Dedifferentiated amniotic fluid mesenchymal stem cell (primary cell): ENCODE measurements around the gene ZP1.

Experiments
- DNase-seq: peaks from one replicate; pipeline ENCODE4 v3.0.0-alpha.2; 2016; ENCODE audit errors: extremely low spot score

ZP1 gene

DNA sequence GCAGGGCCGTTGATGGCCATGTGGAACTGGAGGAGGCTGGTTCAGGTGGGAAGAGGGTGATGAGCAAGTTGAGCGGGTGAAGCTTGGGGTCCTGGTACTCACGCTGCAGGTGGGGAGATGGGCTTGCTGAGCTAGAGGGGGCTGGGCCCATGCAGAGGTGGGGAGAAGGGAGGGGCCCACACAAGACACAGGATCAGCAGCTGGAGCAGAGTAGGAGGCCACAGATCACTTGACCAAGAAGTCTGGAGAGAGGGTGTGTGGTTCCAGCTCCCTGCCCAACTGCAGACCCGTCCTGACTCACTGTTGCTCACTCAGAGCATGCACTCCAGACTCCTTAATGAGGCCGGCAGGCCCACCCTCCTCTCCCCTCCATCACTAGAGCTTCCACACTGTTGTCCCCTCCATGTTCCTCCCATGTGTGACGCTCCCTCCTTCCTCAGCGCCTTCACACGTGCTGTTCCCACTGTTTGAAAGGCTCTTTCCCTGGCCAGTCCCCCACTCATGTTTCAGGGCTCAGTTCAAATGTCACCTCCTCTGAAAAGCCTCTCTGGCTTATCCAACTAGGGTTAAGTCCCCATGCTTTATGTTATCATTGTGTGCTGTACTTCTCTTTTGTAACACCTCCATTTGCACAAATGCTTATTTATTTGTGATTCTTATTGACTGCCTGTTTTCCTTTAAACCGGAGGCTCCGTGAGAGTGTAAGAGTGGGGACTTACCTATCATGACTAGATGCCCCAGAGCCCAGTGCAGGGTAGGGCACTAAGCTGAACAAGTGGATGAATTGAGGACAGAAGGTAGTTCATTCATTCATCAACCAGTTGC, 23.1 kb upstream of the ZP1 start:
- no peak for DNase-seq

DNA sequence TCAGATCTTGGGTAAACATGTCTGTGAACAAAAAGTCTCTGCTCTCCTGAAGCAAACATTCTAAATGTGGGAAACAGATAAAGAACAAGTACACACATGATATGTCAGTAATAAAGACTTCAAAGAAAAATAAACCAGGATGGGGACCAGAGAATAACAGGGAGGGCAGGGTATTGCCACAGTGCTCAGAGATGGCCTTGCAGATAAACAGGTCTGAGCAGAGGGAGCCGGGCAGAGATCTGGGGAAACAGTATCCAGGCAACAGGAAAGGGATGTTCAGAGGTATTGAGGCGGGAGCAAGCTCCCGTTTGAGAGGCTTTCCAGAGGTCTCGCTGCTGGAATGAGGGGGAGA, 22.5 kb upstream of the ZP1 start:
- DNase-seq = no peak

DNA sequence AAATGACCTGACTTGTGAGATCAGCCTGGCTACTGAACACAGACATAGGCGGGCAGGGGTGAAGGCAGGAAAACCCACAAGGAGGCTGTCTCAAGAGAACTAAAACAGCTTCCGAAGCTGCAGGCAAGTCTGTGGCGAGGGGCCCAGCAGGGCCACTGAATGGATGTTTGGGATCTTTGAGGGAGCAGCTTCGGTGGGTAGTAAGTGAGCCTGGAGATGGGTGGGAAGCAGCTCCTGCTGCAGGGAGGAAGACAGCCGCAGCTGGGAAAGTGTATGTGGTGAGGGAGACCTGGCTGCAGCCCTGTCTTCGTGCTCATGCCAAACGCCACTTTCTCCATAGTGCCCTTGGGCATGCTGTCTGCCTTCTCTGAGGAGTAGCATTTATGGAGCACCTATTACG, 22.0 kb upstream of the ZP1 start:
- no peak for DNase-seq

DNA sequence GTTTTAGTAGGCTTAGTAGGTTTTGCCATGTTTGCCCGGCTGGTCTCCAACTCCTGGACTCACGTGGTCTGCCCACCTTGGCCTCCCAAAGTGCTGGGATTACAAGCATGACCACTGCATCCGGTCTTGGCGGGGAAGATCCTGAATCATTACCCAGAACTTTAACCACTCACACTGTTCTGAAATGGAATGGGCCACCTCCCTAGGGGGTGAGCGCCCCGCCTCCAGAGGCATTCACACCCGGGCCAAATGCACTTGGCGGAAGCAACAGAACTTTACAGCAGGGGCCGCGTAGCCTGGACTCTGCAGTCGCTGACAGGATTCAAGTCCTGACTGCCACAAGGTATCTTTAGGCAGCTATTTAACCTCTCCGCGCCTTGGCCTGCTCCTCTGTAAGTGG, 20.1 kb upstream of the ZP1 start:
- DNase-seq = no peak

DNA sequence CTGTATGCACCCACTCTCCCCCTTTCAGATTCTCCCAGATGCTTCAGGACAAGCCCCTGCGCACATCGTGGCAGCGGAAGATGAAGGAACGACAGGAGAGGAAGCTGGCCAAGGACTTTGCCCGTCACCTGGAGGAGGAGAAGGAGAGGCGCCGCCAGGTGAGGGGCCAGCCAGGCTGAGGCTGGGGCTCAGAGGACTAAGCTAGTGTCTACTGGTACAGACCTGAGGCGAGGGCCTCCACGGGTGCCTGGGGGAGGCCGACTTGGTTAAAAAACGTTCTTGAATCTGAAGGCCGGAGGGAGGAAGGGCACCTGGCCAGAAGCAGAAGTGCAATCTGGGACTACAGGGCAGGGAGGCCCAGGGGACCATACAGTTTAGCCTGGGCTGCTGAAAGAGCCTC, 19.4 kb upstream of the ZP1 start:
- no peak for DNase-seq

- no peak for DNase-seq
Measured at GRCh38 chr11:60848714-60849151, 18.6 kb upstream of the ZP1 start.

- no peak for DNase-seq
Measured at GRCh38 chr11:60849641-60850520, 17.5 kb upstream of the ZP1 start.

- DNase-seq = no peak
Measured at GRCh38 chr11:60851327-60852104, 15.8 kb upstream of the ZP1 start.

DNA sequence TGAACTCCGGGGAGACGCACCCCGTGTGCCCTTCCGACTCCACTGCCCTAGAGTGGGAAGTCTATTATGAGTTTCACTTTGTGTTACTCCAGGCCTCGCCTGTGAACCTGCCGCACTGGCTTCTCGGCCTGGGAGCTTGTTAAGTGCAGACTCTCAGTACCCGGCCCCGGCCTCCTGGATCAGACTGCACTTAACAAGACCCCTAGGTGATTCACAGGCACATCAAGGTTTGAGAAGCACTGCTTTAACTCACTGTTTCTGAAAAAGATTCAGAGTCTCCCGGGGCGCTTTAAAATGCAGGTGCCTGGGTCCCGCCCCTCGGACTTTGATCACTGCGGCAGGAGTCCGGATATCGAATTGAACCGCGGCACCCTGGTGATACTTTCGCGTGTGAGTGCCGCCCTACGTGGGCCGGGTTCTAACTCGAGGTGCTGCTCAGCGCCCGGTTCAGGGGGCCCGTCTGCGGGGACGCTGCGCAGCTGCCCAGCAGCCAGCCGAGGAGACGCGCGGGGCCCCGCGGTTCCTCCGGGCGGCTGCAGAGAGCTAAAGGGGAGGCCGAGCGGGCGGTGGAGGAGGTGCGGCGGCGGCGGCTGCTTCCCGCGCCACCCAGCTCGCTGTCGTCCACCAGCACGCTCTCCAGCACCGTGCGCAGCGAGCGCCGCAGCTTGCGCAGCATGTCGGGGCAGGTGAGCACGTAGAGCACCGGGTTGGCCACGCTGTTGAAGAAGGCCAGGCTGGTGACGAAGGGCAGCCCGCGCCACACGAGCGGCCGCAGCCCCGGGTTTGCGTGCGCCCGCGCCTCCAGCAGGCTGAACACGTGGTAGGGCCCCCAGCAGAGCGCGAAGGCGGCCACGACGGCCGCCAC, 15.0 kb upstream of the ZP1 start:
- DNase-seq = no peak

- DNase-seq = no peak
Measured at GRCh38 chr11:60852982-60853950, 14.1 kb upstream of the ZP1 start.

- DNase-seq = no peak
Measured at GRCh38 chr11:60854140-60854846, 13.0 kb upstream of the ZP1 start.

- no peak for DNase-seq
Measured at GRCh38 chr11:60854847-60855725, 12.3 kb upstream of the ZP1 start.

DNA sequence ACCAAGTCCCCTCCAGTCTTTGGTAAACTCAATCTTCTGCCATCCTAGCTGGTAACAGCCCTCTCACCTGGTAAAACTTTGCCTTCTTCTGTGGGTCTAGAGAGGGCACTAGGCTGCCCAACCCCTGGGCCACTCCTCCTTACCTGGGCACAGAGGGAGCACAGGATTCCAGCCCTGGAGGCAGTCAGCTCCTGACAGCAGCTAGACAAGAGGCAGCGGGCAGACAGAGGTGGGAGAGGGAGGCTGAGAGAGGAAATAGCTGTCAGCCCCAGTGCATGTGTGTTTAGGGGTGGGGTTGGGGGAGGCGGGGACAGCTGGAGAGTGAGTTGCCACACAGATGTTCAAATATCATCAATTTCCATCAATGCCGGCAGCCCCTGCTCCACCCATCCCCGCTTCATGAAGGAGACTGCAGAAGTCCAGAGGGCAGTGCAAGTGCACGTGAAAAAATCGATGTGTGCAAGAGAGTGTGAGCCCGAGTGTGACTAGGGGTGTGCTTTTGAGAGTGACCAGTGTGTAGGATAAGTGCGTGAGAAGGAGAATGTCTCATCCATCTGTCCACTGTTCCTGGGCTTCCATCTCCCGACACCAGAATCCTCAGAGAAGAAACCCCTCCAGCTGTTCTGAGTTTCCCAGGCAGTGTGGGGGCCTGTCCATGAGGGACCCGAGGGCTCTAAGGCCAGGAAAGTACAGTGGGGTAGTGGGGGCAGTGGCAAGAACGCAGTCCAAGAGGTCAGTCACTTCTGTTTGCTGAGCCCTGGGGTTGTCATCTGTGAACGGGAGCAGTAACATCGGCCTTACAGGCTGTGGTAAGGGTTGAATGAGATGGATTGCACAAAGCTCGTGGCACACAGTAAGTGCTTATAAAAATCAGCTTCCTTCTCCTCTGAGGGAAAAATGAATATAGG, 11.4 kb upstream of the ZP1 start, which contains the start of gene PTGDR2:
PTGDR2 (minus strand) TSS at position 225 of the 908 bp plus-strand sequence. CDS start 2,228 bp downstream, outside the sequence.
- no peak for DNase-seq

- DNase-seq = no peak
Measured at GRCh38 chr11:60857378-60858232, 9.7 kb upstream of the ZP1 start.

DNA sequence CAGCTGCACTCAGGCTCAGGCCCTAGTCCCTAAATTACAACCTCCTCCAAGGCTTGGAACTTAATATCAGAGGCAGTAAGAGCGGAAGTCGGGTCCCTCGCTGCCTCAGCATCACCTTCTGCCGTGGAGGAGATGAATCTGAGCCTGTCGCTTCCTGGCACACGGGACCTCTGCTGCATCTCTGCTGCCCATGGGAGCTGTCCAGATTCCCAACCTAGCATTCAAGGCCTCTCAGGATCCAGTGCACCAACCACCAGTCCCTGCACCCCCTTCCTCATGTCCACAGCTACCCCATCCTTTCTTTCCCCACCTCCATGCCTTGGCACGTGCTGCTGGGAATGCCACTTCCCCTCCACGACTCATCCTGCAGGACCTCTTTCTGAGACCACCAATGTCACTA, 9.1 kb upstream of the ZP1 start:
- no peak for DNase-seq
